DOHH2 (cell line): Measurements from ENCODE around the gene NDRG3.

Source experiments
- CTCF ChIP-seq: fragments of 200-600 bp; sonication (generic); IDR thresholded peaks from one replicate; pipeline ENCODE4 v1.5.1; 2014; ENCODE audit warnings: antibody characterized with exemption, mild to moderate bottlenecking, low read depth, low read length; ENCODE audit not compliant: poor library complexity, severe bottlenecking
- EZH2phosphoT487 ChIP-seq: fragments of 200-600 bp; sonication (generic); IDR thresholded peaks from 2 replicates; pipeline ENCODE4 v1.6.1; 2017; ENCODE audit warnings: borderline replicate concordance, mild to moderate bottlenecking, antibody characterized with exemption, low read length, moderate library complexity, mixed read lengths

GRCh38 chr20:36773107-36773596 lies 27.3 kb upstream of the NDRG3 start:
- TF ChIP-seq CTCF (no peak), EZH2phosphoT487 (no peak)
